WTC11 (cell line): ENCODE results near the gene RIMS4.

Experiments
- ATF1 ChIP-seq: sonication (generic); formaldehyde crosslinking; IDR thresholded peaks from 2 replicates; pipeline ENCODE4 v1.8.1; 2023; ENCODE audit warnings: mild to moderate bottlenecking, moderate library complexity, missing genetic modification reagents
- CREB1 ChIP-seq: sonication (generic); formaldehyde crosslinking; IDR thresholded peaks from 2 replicates; pipeline ENCODE4 v1.8.0; 2023; ENCODE audit warnings: mild to moderate bottlenecking, missing genetic modification reagents
- CTCF ChIP-seq: fragments of 200-600 bp; IDR thresholded peaks from 2 replicates; pipeline ENCODE4 v1.8.0; 2022; ENCODE audit warnings: antibody characterized with exemption
- GRHL2 ChIP-seq: fragments of 250-450 bp; sonication (Bioruptor Pico); IDR thresholded peaks from 2 replicates; pipeline ENCODE4 v1.8.0; 2022; ENCODE audit warnings: mild to moderate bottlenecking, moderate library complexity; ENCODE audit not compliant: insufficient replicate concordance, severe bottlenecking
- IRF2 ChIP-seq: sonication (generic); formaldehyde crosslinking; IDR thresholded peaks from 2 replicates; pipeline ENCODE4 v1.8.0; 2022; ENCODE audit warnings: low read depth, missing genetic modification reagents, borderline replicate concordance
- JUN ChIP-seq: sonication (generic); formaldehyde crosslinking; IDR thresholded peaks from 2 replicates; pipeline ENCODE4 v1.8.0; 2023; ENCODE audit warnings: mild to moderate bottlenecking, missing genetic modification reagents
- NR2C2 ChIP-seq: sonication (generic); formaldehyde crosslinking; IDR thresholded peaks from 2 replicates; pipeline ENCODE4 v1.8.0; 2022; ENCODE audit warnings: mild to moderate bottlenecking, missing genetic modification reagents
- PRDM15 ChIP-seq: sonication (generic); formaldehyde crosslinking; IDR thresholded peaks from 2 replicates; pipeline ENCODE4 v1.8.0; 2022; ENCODE audit warnings: missing genetic modification reagents
- ZNF512 ChIP-seq: sonication (generic); formaldehyde crosslinking; IDR thresholded peaks from 2 replicates; pipeline ENCODE4 v1.8.1; 2022; ENCODE audit warnings: missing genetic modification reagents, borderline replicate concordance
- TF ChIP-seq, protein P1 (sequence below): sonication (generic); formaldehyde crosslinking; IDR thresholded peaks from 2 replicates; pipeline ENCODE4 v1.8.0; 2022; ENCODE audit warnings: mild to moderate bottlenecking, missing genetic modification reagents
- TF ChIP-seq, protein P2 (sequence below): sonication (generic); formaldehyde crosslinking; IDR thresholded peaks from 2 replicates; pipeline ENCODE4 v1.8.1; 2023; ENCODE audit warnings: mild to moderate bottlenecking, missing genetic modification reagents, moderate library complexity

DNA sequence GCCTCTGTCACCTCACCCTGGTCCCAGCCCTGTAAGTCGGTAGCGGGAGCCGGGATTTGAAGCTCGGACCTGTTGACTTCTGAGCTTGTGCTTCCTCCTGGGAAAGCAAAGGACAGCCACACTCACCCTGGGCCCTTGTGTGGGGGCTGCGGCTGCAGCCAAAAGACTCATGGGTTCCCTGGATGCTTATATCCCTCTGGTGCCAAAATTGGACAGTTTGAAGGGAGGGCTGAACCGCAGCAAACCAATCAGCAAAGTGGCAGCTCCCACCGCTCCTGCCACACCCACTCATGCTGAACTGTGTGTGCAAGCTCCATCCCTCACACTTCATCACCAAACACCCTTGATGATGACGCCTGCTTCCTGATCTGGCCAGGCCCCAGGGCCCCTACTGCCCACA lies 99.1 kb downstream of the RIMS4 start:
- TF ChIP-seq, protein P1, sequence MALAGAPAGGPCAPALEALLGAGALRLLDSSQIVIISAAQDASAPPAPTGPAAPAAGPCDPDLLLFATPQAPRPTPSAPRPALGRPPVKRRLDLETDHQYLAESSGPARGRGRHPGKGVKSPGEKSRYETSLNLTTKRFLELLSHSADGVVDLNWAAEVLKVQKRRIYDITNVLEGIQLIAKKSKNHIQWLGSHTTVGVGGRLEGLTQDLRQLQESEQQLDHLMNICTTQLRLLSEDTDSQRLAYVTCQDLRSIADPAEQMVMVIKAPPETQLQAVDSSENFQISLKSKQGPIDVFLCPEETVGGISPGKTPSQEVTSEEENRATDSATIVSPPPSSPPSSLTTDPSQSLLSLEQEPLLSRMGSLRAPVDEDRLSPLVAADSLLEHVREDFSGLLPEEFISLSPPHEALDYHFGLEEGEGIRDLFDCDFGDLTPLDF (CRISPR knock-in tag): no peak
- TF ChIP-seq, protein P2, sequence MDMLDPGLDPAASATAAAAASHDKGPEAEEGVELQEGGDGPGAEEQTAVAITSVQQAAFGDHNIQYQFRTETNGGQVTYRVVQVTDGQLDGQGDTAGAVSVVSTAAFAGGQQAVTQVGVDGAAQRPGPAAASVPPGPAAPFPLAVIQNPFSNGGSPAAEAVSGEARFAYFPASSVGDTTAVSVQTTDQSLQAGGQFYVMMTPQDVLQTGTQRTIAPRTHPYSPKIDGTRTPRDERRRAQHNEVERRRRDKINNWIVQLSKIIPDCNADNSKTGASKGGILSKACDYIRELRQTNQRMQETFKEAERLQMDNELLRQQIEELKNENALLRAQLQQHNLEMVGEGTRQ: no peak
- TF ChIP-seq JUN (CRISPR knock-in tag) (no peak), CREB1 (no peak), CTCF (no peak), ATF1 (CRISPR knock-in tag) (no peak), GRHL2 (no peak), ZNF512 (no peak), NR2C2 (CRISPR knock-in tag) (no peak), IRF2 (CRISPR knock-in tag) (no peak), PRDM15 (CRISPR knock-in tag) (no peak)
